ENCODE results near the gene CSH1.
"Not testable (repeated sequence)": the region's sequence is repeated elsewhere in the genome, so short reads cannot be mapped to it uniquely, and the experiment has no call there.

Gene CSH1

DNA sequence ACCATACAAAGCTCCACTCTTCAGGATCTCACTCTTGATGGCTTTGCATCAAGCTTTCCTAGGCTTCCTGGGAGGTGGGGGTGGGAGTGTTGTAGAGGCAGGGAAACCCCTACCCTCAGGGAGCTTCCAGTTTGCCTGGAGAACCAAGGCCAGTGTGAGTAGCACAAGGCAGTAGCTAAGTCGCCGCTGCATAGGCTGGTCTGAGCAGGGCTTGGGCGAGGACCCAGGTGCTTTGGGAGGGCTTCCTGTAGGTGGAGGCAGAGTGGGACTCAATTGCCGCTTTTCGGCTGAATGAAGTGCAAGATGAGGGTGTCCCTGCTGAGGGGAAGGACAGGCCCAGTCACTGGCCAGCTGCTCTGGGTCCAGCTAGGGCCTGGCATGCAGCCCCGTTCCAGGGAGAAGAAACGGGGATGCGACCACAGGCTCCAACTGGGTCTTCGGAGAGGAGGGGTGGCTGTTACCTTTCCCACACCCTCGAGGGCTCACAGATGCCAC is 31.8 kb upstream of the CSH1 start:
- DNase-seq, result no peak

DNA sequence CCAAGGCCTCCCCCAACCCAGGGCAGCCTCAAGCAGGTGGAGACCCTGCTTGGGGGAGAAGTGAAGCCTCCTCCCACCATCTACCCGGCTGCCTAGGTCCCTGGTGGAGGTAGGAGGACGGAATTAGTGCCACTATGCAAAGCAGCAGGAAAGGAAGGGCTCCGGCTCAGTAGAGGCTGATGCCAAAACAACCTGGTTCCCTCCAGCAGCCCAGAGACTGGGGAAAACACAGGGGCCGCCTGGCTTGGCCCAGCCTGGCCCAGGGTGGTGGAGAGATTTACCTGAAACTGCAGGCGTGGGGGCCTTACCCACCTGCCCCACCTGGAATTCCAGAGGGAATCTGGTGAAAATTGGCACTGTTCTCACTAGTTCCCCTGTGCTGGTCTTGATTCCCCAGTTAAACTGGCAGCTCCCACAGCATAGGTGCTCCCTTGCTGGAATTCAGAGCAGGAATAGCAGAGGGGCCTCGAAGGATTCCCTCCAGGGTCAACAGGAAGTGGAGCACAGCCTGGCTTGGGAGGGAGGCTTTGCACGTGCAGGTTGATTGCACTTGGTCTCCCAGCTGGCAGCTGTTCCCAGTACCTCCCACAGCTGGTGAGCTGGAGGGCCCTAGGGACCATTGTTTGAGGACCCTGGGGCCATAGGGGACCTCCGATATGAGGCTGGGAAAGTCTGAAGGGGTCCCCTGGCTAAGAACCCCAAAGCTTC is 31.2 kb upstream of the CSH1 start:
- no peak for DNase-seq

DNA sequence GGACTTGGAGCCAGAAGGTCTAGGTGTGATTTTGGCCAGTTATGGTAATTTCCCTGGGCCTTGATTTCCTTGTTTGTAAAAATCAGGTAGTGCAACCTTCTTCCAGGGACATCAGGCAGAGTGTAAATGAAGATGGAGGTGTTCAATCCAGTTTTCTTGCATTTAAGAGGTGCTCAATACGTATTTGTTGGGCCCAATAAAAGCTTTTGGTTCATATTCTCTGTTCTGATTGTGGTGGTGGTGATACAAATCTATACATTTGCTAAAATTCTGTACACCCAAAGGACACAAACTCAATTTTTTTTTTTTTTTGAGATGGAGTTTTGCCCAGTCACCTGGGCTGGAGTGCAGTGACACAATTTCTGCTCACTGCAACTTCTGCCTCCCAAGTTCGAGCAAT is 29.8 kb upstream of the CSH1 start:
- no peak for DNase-seq

DNA sequence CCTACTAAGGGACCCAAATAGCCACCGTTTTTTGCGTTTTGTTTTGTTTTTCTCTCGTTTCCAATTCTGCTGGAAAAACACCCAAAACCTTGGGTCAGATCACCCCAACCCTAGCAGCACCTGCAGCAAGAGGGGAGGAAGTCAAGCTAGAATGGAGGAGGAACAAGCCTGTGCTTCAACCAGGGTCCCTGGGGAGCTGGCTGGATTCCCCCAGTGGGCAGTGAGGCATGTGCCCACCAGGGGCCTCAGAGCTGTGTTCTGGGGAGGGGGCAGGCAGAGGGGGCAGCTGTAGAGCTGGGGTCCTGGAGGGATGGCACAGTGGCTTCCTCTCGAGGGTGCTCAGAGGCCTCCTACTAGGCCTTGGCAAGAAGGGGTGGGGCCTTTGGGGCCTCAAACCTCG is 29.2 kb upstream of the CSH1 start:
- DNase-seq, result no peak

DNA sequence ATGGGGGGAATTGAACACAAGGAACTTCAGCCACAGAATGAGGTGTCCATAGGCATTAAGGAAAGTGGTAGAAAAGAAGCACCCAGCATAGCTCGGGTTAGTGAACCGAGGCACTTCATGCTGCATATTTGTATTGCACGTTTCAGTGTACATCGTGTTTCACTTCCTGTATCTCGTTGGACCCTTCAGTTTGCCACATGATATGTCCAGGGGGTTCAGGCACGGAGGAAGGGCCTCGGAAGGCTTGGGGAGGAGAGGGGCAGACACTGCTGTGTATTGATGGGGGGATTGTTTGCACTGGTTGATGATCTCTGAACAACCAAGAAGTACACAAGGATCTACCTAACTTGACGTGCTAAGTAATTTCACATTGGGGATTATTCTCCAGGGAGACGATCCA is 26.0 kb upstream of the CSH1 start:
- not testable (repeated sequence) for DNase-seq

DNA sequence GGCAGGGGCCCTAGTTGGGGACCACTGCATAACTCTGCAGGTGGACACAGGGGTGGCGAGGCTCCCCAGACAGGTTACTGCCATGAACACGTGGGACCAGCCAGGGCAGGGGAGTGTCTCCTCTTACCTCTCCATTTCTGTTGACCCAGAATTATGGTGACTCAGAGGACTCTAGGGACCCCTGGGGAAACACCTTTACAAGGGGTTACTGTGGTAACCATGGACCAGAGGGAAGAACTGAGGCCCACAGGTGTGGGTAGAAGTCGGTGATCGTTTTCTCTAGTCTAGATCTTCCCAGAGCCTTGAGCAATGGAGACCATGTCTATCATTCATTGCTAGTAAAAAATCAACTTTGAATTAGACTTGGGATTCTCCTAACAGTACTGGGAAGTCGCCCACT is 24.4 kb upstream of the CSH1 start:
- not testable (repeated sequence) for DNase-seq

DNA sequence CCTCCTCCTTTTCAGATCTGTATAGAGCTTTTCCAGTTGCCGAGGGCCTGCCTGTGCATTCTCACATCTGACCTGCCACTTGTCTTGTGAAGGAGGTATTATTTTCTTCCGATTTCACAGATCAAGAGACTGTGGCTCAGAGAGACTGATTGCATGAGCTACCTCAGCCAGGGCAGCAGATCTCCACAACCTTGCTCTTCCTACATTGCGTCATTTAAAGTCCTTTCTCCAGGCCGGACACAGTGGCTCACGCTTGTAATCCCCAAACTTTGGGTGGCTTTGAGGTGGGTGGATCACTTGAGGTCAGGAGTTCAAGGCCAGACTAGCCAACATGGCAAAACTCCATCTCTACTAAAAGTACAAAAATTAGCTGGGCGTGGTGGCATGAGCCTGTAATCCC is 23.7 kb upstream of the CSH1 start:
- DNase-seq, result not testable (repeated sequence)

DNA sequence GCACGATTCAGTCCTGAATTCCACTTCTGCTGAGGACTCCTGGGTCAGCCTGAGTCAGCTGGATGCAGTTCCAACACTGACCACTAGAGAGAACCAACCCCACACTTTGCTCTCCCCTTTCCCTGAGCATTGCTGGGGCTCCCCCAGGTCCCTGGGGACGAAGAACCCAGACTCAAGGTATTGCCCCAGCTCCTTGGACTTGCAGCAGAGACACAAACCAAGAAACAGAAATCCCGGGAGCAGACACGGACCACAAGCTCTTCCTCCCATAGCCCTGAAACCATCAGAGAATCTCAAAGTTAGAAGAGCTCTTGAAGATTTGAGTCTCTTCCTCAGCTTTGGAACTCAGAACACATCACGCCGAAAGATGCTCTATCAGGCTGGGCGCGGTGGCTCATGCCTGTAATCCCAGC is 22.9 kb upstream of the CSH1 start:
- peak; percentile 83 for DNase-seq

DNA sequence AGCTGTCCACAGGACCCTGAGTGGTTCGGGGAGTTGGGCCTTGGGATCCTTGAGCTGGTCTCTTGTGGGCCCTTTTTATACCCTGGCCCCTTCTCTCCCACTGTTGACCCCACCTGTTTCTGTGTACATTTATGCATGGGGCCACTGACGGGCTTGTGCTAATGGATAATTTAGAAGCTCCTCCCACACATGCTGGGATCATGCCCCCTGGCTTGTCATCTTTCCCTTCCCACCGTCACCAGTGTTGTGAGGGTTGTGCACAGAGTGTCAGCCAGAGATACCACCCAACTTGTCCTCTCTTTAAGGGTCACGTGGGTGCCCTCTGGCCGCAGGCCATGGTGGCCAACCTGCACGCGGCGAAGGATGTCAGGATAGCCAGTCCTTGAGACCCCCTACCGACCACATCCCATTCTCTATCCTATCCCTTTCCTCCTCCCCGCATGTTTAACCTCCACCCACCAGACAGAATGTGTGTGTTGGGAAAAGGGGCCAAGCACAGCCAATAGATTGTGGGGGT is 22.5 kb upstream of the CSH1 start, which contains the start of gene GH1:
GH1 (minus strand) TSS at position 51 of the 517 bp plus-strand sequence. CDS start 63 bp downstream, outside the sequence.
- not testable (repeated sequence) for DNase-seq

DNA sequence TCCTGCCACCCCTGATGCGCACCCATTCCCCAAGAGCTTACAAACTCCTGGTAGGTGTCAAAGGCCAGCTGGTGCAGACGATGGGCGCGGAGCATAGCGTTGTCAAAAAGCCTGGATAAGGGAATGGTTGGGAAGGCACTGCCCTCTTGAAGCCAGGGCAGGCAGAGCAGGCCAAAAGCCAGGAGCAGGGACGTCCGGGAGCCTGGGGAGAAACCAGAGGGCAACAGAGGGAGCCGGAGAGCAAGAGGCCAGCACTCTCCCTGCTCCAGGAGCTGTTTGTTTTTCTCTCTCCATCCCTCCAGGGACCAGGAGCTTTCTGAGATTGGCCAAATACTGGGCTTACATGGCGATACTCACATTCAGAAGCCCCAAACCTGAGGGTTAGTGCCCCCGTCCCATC is 21.9 kb upstream of the CSH1 start:
- no peak for DNase-seq

DNA sequence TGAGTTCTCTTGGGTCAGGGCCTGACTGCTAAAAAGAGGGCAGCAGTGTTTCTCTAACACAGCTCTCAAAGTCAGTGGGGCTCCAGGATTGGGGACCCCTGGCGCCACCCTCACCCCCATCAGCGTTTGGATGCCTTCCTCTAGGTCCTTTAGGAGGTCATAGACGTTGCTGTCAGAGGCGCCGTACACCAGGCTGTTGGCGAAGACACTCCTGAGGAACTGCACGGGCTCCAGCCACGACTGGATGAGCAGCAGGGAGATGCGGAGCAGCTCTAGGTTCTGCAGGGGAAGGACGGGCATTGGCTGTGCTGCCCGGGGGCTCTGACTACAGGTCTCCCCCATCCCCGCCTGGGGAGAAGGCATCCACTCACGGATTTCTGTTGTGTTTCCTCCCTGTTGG is 21.3 kb upstream of the CSH1 start:
- DNase-seq, result no peak

DNA sequence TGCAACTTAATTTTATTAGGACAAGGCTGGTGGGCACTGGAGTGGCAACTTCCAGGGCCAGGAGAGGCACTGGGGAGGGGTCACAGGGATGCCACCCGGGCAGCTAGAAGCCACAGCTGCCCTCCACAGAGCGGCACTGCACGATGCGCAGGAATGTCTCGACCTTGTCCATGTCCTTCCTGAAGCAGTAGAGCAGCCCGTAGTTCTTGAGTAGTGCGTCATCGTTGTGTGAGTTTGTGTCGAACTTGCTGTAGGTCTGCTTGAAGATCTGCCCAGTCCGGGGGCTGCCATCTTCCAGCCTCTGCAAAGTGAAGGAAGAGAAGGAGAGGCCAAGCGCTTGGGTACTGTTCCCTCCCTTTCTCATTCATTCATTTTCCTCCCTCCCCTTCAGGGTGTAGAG is 20.8 kb upstream of the CSH1 start:
- not testable (repeated sequence) for DNase-seq

DNA sequence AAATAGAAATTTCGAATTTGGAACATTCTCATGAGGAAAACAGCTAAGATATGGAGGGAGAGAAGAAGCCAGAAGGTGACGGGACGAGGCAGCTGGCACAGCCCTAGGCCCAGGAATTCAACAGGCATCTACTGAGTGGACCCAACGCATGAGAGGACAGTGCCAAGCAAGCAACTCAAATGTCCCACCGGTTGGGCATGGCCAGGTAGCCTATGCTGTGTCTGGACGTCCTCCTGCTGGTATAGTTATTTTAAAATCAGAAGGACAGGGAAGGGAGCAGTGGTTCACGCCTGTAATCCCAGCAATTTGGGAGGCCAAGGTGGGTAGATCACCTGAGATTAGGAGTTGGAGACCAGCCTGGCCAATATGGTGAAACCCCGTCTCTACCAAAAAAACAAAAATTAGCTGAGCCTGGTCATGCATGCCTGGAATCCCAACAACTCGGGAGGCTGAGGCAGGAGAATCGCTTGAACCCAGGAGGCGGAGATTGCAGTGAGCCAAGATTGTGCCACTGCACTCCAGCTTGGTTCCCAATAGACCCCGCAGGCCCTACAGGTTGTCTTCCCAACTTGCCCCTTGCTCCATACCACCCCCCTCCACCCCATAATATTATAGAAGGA is 20.3 kb upstream of the CSH1 start:
- DNase-seq, result no peak

DNA sequence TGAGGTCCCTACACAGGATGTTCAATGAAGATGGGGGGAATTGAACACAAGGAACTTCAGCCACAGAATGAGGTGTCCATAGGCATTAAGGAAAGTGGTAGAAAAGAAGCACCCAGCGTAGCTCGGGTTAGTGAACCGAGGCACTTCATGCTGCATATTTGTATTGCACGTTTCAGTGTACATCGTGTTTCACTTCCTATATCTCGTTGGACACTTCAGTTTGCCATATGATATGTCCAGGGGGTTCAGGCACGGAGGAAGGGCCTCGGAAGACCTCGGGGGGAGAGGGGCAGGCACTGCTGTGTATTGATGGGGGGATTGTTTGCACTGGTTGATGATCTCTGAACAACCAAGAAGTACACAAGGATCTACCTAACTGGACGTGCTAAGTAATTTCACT is 19.4 kb upstream of the CSH1 start:
- DNase-seq, result not testable (repeated sequence)

DNA sequence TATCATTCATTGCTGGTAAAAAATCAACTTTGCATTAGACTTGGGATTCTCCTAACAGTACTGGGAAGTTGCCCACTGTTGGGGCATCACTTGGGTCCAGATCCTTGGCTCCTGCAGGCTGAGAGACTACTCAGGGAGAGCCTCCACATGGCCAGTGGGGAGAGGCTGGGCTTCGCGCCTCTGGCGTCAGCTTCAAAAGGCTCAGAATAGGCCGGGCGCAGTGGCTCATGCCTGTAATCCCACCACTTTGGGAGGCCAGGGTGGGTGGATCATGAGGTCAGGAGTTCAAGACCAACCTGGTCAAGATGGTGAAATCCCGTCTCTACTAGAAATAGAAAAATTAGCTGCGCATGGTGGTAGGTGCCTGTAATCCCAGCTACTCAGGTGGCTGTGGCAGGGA is 18.1 kb upstream of the CSH1 start:
- no peak for DNase-seq

DNA sequence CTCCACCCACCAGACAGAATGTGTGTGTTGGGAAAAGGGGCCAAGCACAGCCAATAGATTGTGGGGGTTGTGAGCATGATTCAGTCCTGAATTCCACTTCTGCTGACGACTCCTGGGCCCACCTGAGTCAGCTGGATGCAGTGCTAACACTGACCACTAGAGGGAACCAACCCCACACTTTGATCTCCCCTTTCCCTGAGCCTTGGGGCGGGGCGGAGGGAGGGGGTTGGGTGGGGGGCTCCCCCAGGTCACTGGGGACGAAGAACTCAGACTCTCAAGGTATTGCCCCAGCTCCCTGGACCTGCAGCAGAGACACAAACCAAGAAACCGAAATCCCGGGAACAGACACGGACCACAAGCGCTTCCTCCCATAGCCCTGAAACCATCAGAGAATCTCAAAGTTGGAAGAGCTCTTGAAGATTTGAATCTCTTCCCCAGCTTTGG is 15.3 kb upstream of the CSH1 start:
- DNase-seq, result peak; percentile 88

DNA sequence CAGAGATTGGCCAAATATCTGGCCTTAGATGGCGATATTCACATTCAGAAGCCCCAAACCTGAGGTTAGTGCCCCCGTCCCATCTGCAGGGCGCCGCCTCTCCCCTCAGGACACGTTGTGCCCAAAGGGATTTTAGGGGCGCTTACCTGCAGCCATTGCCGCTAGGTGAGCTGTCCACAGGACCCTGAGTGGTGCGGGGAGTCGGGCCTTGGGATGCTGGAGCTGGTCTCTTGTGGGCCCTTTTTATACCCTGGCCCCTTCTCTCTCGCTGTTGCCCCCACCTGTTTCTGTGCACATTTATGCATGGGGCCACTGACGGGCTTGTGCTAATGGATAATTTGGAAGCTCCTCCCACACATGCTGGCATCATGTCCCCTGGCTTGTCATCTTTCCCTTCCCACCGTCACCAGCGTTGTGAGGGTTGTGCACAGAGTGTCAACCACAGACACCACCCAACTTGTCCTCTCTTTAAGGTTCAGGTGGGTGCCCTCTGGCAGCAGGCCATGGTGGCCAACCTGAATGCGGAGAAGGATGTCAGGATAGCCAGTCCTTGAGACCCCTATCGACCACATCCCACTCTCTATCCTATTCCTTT is 14.8 kb upstream of the CSH1 start, which contains the start of gene CSHL1:
CSHL1 (minus strand) TSS at position 218 of the 595 bp plus-strand sequence; CDS start at position 156, 62 bp downstream.
- no peak for DNase-seq

DNA sequence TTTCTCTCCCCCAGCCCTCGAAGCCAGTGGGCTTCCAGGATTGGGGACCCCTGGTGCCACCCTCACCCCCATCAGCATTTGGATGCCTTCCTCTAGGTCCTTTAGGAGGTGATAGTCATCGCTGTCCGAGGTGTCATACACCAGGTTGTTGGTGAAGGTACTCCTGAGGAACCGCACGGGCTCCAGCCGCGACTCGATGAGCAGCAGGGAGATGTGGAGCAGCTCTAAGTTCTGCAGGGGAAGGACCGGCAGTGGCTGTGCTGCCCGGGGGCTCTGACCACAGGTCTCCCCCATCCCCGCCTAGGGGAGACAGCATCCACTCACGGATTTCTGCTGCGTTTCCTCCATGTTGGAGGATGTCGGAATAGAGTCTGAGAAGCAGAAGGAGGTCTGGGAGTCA is 13.7 kb upstream of the CSH1 start:
- no peak for DNase-seq

DNA sequence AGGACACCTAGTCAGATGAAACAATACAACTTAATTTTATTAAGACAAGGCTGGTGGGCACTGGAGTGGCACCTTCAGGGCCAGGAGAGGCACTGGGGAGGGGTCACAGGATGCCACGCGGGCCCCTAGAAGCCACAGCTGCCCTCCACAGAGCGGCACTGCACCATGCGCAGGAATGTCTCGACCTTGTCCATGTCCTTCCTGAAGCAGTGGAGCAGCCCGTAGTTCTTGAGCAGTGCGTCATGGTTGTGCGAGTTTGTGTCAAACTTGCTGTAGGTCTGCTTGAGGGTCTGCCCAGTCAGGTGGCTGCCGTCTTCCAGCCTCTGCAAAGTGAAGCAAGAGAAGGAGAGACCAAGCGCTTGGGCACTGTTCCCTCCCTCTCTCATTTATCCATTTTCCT is 13.2 kb upstream of the CSH1 start:
- not testable (repeated sequence) for DNase-seq

DNA sequence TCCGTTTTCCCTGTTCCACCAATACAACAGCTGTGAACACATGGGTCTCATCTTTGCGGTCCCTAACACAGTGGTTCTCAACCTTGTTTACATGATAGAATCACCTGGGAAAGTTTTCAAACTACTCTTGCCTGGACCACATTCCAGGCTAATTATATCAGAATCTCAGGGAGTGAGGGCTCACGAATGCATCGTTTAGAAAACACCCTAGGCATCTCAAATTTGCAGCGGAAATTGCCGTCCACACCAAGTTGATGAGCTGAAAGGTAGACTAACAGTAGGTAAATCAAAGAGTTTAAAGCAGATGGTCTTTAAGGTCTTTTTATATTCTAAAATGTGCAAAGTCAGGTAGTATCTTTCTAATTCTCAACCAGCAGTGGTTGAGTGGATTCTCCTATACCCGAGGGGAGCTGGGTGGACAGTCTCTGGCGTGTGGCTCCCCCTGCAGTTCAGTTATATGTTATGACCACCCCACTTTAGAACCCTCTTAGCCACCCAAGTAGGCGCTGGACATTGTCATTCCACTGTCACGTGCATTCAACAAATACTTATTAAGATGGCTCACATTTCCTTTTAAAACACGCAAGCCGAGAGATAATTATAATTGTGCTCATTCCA is 10.9 kb upstream of the CSH1 start:
- DNase-seq, result not testable (repeated sequence)

DNA sequence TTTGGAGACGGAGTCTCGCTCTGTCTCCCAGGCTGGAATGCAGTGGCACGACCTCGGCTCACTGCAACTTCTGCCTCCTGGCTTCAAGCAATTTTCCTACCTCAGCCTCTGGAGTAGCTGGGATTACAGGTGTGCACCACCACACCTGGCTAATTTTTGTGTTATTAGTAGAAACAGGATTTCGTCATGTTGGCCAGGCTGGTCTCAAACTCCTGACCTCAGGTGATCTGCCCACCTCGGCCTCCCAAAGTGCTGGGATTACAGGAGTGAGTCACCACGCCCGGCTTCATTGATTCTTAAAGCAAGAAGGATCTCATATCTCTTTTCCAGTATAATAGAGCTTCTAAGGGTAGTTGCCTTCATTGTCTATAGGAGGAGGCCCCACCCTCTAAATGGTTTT is 8.4 kb upstream of the CSH1 start:
- DNase-seq, result not testable (repeated sequence)

DNA sequence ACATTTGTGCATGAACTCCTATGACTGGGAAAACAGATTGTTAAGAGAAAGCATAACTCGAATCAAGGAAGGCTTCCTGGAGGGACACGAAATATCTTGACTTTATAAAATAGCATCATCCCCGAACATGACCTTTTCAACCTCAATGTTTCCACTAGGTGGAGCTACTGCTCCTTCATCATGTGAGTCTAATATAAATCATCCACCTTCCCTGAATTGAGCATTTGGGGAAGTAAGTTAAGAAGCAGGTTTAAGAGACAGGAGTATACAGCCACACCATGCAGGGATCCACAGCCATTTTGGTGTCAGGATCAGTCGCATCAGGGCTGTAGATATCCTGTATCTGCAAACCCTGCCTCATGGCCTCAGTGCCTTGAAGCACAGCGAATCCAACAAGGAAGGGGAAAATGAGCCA is 7.4 kb upstream of the CSH1 start:
- DNase-seq, result not testable (repeated sequence)

DNA sequence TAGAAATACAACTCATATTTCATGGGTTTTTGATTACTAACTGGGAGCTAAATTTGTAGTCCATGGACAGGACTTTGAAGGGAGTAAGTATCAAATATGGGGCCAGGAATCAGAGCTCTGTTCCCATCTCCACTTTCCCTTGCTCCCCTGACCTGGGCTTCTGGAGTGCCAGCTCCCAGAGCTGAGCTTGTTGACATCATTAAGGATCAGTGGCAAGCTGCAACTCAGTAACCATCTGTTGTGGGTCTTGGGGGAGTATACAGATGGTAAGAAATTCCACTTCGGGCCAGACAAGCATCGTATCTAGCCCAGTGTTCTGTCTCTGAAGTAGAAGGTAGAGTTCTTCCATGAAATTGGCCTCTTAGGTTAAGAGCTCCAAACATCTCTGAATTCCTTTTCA is 5.6 kb upstream of the CSH1 start:
- not testable (repeated sequence) for DNase-seq
